Stomach (tissue), 4 donors: ENCODE results near the gene ADGRL3.

ENCODE experiments used
- CTCF ChIP-seq, 7 experiments: fragments of 450-650 bp in 4 of 7; fragments of 200-600 bp in 3 of 7; sonication (generic) in 3 of 7; IDR thresholded peaks; one replicate each; pipeline ENCODE4 v1.5.1; 2016 to 2019; ENCODE audit warnings: antibody characterized with exemption in 7 of 7, control low read depth in 2 of 7, mild to moderate bottlenecking in 1 of 7
- POLR2AphosphoS5 ChIP-seq, 3 donors: sonication (generic); formaldehyde crosslinking; IDR thresholded peaks; one replicate each; pipeline ENCODE4 v1.6.1; 2016; ENCODE audit warnings: antibody characterized with exemption in 3 of 3

GRCh38 chr4:61934198-61934597 is 734.1 kb downstream of the ADGRL3 start:
- TF ChIP-seq CTCF (IDR thresholded peaks at IDR 0.05): no peak
- no peak for TF ChIP-seq POLR2AphosphoS5 (IDR thresholded peaks at IDR 0.05)
